Measurements from ENCODE around the gene KPNA6.
"Not testable (repeated sequence)": the region's sequence is repeated elsewhere in the genome, so short reads cannot be mapped to it uniquely, and the experiment has no call there.

The KPNA6 gene

GRCh38 chr1:32073299-32074229 lies 34.3 kb upstream of the KPNA6 start:
- H3K27ac ChIP-seq (ENCODE audit: low read length), result no peak overlapping the region
- H3K9me3 ChIP-seq (ENCODE audit: control insufficient read depth, low read depth, low read length), result no peaks in the 10 kb centered on the region
- H3K36me3 ChIP-seq (ENCODE audit: control insufficient read depth, low read depth, low read length), result peaks cover 30% of the 10 kb centered on the region
- peaks cover 15% of the 10 kb centered on the region for H3K4me1 ChIP-seq (ENCODE audit: control insufficient read depth, low read depth, low read length)
- peak overlapping the region; percentile 79 for H3K4me3 ChIP-seq (ENCODE audit: low read length)
- H3K27me3 ChIP-seq (ENCODE audit: control insufficient read depth, insufficient read depth, low read length), result no peaks in the 10 kb centered on the region
- peak overlapping the region; percentile 91 for H3K9ac ChIP-seq (ENCODE audit: low read length)

GRCh38 chr1:32074841-32075240 lies 33.0 kb upstream of the KPNA6 start:
- no peaks in the 10 kb centered on the region for H3K9me3 ChIP-seq (ENCODE audit: control insufficient read depth, low read depth, low read length)
- no peaks in the 10 kb centered on the region for H3K27me3 ChIP-seq (ENCODE audit: control insufficient read depth, insufficient read depth, low read length)
- H3K9ac ChIP-seq (ENCODE audit: low read length), result no peak overlapping the region
- peaks cover 8% of the 10 kb centered on the region for H3K4me1 ChIP-seq (ENCODE audit: control insufficient read depth, low read depth, low read length)
- H3K27ac ChIP-seq (ENCODE audit: low read length), result no peak overlapping the region
- no peak overlapping the region for H3K4me3 ChIP-seq (ENCODE audit: low read length)
- H3K36me3 ChIP-seq (ENCODE audit: control insufficient read depth, low read depth, low read length), result peaks cover 33% of the 10 kb centered on the region

- Histone ChIP-seq H3K9me3 (ENCODE audit: control insufficient read depth, low read depth, low read length) (no peaks in the 10 kb centered on the region), H3K36me3 (ENCODE audit: control insufficient read depth, low read depth, low read length) (peaks cover 37% of the 10 kb centered on the region), H3K27me3 (ENCODE audit: control insufficient read depth, insufficient read depth, low read length) (no peaks in the 10 kb centered on the region), H3K27ac (ENCODE audit: low read length) (no peak overlapping the region), H3K4me3 (ENCODE audit: low read length) (no peak overlapping the region), H3K4me1 (ENCODE audit: control insufficient read depth, low read depth, low read length) (no peaks in the 10 kb centered on the region), H3K9ac (ENCODE audit: low read length) (no peak overlapping the region)
Measured at GRCh38 chr1:32077451-32077850, 30.4 kb upstream of the KPNA6 start.

- Histone ChIP-seq H3K4me1 (ENCODE audit: control insufficient read depth, low read depth, low read length) (no peaks in the 10 kb centered on the region), H3K27ac (ENCODE audit: low read length) (no peak overlapping the region), H3K9me3 (ENCODE audit: control insufficient read depth, low read depth, low read length) (no peaks in the 10 kb centered on the region), H3K36me3 (ENCODE audit: control insufficient read depth, low read depth, low read length) (peaks cover 32% of the 10 kb centered on the region), H3K4me3 (ENCODE audit: low read length) (no peak overlapping the region), H3K27me3 (ENCODE audit: control insufficient read depth, insufficient read depth, low read length) (no peaks in the 10 kb centered on the region), H3K9ac (ENCODE audit: low read length) (no peak overlapping the region)
Measured at GRCh38 chr1:32082022-32082421, 25.8 kb upstream of the KPNA6 start.

- not testable (repeated sequence) for H3K4me1 ChIP-seq (ENCODE audit: control insufficient read depth, low read depth, low read length); H3K4me3 ChIP-seq (ENCODE audit: low read length); H3K27ac ChIP-seq (ENCODE audit: low read length); H3K9me3 ChIP-seq (ENCODE audit: control insufficient read depth, low read depth, low read length); H3K9ac ChIP-seq (ENCODE audit: low read length); H3K27me3 ChIP-seq (ENCODE audit: control insufficient read depth, insufficient read depth, low read length)
- peaks cover 23% of the 10 kb centered on the region for H3K36me3 ChIP-seq (ENCODE audit: control insufficient read depth, low read depth, low read length)
Measured at GRCh38 chr1:32086381-32086780, 21.5 kb upstream of the KPNA6 start.

- no peaks in the 10 kb centered on the region for H3K9me3 ChIP-seq (ENCODE audit: control insufficient read depth, low read depth, low read length)
- no peak overlapping the region for H3K9ac ChIP-seq (ENCODE audit: low read length)
- no peak overlapping the region for H3K27ac ChIP-seq (ENCODE audit: low read length)
- no peaks in the 10 kb centered on the region for H3K4me1 ChIP-seq (ENCODE audit: control insufficient read depth, low read depth, low read length)
- peaks cover 37% of the 10 kb centered on the region for H3K36me3 ChIP-seq (ENCODE audit: control insufficient read depth, low read depth, low read length)
- no peaks in the 10 kb centered on the region for H3K27me3 ChIP-seq (ENCODE audit: control insufficient read depth, insufficient read depth, low read length)
- no peak overlapping the region for H3K4me3 ChIP-seq (ENCODE audit: low read length)
Measured at GRCh38 chr1:32091176-32091575, 16.7 kb upstream of the KPNA6 start.

- Histone ChIP-seq H3K4me1 (ENCODE audit: control insufficient read depth, low read depth, low read length) (no peaks in the 10 kb centered on the region), H3K27me3 (ENCODE audit: control insufficient read depth, insufficient read depth, low read length) (no peaks in the 10 kb centered on the region), H3K4me3 (ENCODE audit: low read length) (no peak overlapping the region), H3K36me3 (ENCODE audit: control insufficient read depth, low read depth, low read length) (peaks cover 36% of the 10 kb centered on the region), H3K27ac (ENCODE audit: low read length) (no peak overlapping the region), H3K9ac (ENCODE audit: low read length) (no peak overlapping the region), H3K9me3 (ENCODE audit: control insufficient read depth, low read depth, low read length) (no peaks in the 10 kb centered on the region)
Measured at GRCh38 chr1:32091591-32091990, 16.3 kb upstream of the KPNA6 start.

- peaks cover 36% of the 10 kb centered on the region for H3K36me3 ChIP-seq (ENCODE audit: control insufficient read depth, low read depth, low read length)
Measured at GRCh38 chr1:32094746-32095521, 12.9 kb upstream of the KPNA6 start.

GRCh38 chr1:32099426-32099825 lies 8.4 kb upstream of the KPNA6 start:
- Histone ChIP-seq H3K9me3 (ENCODE audit: control insufficient read depth, low read depth, low read length) (no peaks in the 10 kb centered on the region), H3K36me3 (ENCODE audit: control insufficient read depth, low read depth, low read length) (peaks cover 33% of the 10 kb centered on the region)

More at GRCh38 chr1:32094746-32095521, 12.9 kb upstream of the KPNA6 start:
- Histone ChIP-seq H3K9me3 (ENCODE audit: control insufficient read depth, low read depth, low read length) (no peaks in the 10 kb centered on the region), H3K27me3 (ENCODE audit: control insufficient read depth, insufficient read depth, low read length) (no peaks in the 10 kb centered on the region), H3K27ac (ENCODE audit: low read length) (no peak overlapping the region), H3K4me1 (ENCODE audit: control insufficient read depth, low read depth, low read length) (no peaks in the 10 kb centered on the region), H3K4me3 (ENCODE audit: low read length) (no peak overlapping the region), H3K9ac (ENCODE audit: low read length) (no peak overlapping the region)

GRCh38 chr1:32100359-32100758 lies 7.5 kb upstream of the KPNA6 start:
- H3K27me3 ChIP-seq (ENCODE audit: control insufficient read depth, insufficient read depth, low read length), result no peaks in the 10 kb centered on the region
- H3K4me1 ChIP-seq (ENCODE audit: control insufficient read depth, low read depth, low read length), result no peaks in the 10 kb centered on the region
- H3K36me3 ChIP-seq (ENCODE audit: control insufficient read depth, low read depth, low read length), result peaks cover 24% of the 10 kb centered on the region
- H3K9ac ChIP-seq (ENCODE audit: low read length), result no peak overlapping the region
- H3K4me3 ChIP-seq (ENCODE audit: low read length), result no peak overlapping the region
- H3K9me3 ChIP-seq (ENCODE audit: control insufficient read depth, low read depth, low read length), result no peaks in the 10 kb centered on the region
- H3K27ac ChIP-seq (ENCODE audit: low read length), result no peak overlapping the region

More at GRCh38 chr1:32099426-32099825, 8.4 kb upstream of the KPNA6 start:
- Histone ChIP-seq H3K27me3 (ENCODE audit: control insufficient read depth, insufficient read depth, low read length) (no peaks in the 10 kb centered on the region), H3K27ac (ENCODE audit: low read length) (no peak overlapping the region), H3K4me3 (ENCODE audit: low read length) (no peak overlapping the region), H3K4me1 (ENCODE audit: control insufficient read depth, low read depth, low read length) (no peaks in the 10 kb centered on the region), H3K9ac (ENCODE audit: low read length) (no peak overlapping the region)

- Histone ChIP-seq H3K27me3 (ENCODE audit: control insufficient read depth, insufficient read depth, low read length) (no peaks in the 10 kb centered on the region), H3K4me1 (ENCODE audit: control insufficient read depth, low read depth, low read length) (no peaks in the 10 kb centered on the region), H3K9me3 (ENCODE audit: control insufficient read depth, low read depth, low read length) (no peaks in the 10 kb centered on the region), H3K36me3 (ENCODE audit: control insufficient read depth, low read depth, low read length) (peaks cover 17% of the 10 kb centered on the region), H3K27ac (ENCODE audit: low read length) (no peak overlapping the region), H3K4me3 (ENCODE audit: low read length) (no peak overlapping the region), H3K9ac (ENCODE audit: low read length) (no peak overlapping the region)
Measured at GRCh38 chr1:32100807-32101708, 6.8 kb upstream of the KPNA6 start.
